HepG2 (cell line): ENCODE results near the gene RASAL3.

Experiments used
- BRCA1 ChIP-seq: sonication (generic); formaldehyde crosslinking; IDR thresholded peaks from 2 replicates; pipeline ENCODE4 v1.4.0; 2020; ENCODE audit warnings: missing genetic modification reagents
- CTCF ChIP-seq: sonication (generic); formaldehyde crosslinking; IDR thresholded peaks from 2 replicates; pipeline ENCODE4 v1.5.0; 2020; ENCODE audit warnings: mild to moderate bottlenecking, missing genetic modification reagents, moderate library complexity
- KAT2B ChIP-seq: fragments of 150-350 bp; IDR thresholded peaks from 2 replicates; pipeline ENCODE4 v1.6.1; 2014; ENCODE audit warnings: low read depth, low read length, borderline replicate concordance
- NFE2L2 ChIP-seq: fragments of 150-350 bp; IDR thresholded peaks from 2 replicates; pipeline ENCODE4 v1.6.1; 2014; ENCODE audit warnings: low read length
- POGK ChIP-seq: sonication (generic); formaldehyde crosslinking; conservative IDR thresholded peaks from 2 replicates; pipeline ENCODE4 v1.8.0; 2022; ENCODE audit warnings: mild to moderate bottlenecking, moderate library complexity, missing genetic modification reagents
- POLR2A ChIP-seq, 2 experiments: IDR thresholded peaks; 2 replicates each; pipeline ENCODE4 v1.6.1; 2011; ENCODE audit warnings: low read depth in 2 of 2, low read length in 2 of 2, mild to moderate bottlenecking in 1 of 2, moderate library complexity in 1 of 2; ENCODE audit not compliant: insufficient read depth in 1 of 2
- POLR2AphosphoS2 ChIP-seq: IDR thresholded peaks from 2 replicates; pipeline ENCODE4 v1.6.1; 2011; ENCODE audit warnings: low read depth, low read length, improper control_type of control experiment
- POLR2AphosphoS5 ChIP-seq: IDR thresholded peaks from 2 replicates; pipeline ENCODE4 v1.6.1; 2012; ENCODE audit warnings: low read depth, low read length
- RBM22 ChIP-seq: fragments of 200-400 bp; formaldehyde crosslinking; optimal IDR thresholded peaks from 2 replicates; pipeline ENCODE3; 2017; ENCODE audit warnings: mild to moderate bottlenecking, low read length, moderate library complexity
- SMAD3 ChIP-seq: sonication (generic); formaldehyde crosslinking; IDR thresholded peaks from 2 replicates; pipeline ENCODE4 v1.4.0; 2020; ENCODE audit warnings: missing genetic modification reagents
- THRA ChIP-seq: sonication (generic); formaldehyde crosslinking; IDR thresholded peaks from 2 replicates; pipeline ENCODE4 v1.4.0; 2020; ENCODE audit warnings: missing genetic modification reagents, borderline replicate concordance
- TRAFD1 ChIP-seq: sonication (generic); formaldehyde crosslinking; IDR thresholded peaks from 2 replicates; pipeline ENCODE4 v1.5.1; 2020; ENCODE audit warnings: missing genetic modification reagents, mild to moderate bottlenecking, borderline replicate concordance
- ZNF503 ChIP-seq: sonication (generic); formaldehyde crosslinking; IDR thresholded peaks from 2 replicates; pipeline ENCODE4 v1.4.0; 2020; ENCODE audit warnings: missing genetic modification reagents

- TF ChIP-seq POLR2A (IDR thresholded peaks at IDR 0.05; ENCODE audit: insufficient read depth in 1 of 2, low read depth in 2 of 2, low read length in 2 of 2), result no peak
- no peak for TF ChIP-seq NFE2L2
- no peak for TF ChIP-seq CTCF (CRISPR knock-in tag)
- TF ChIP-seq KAT2B, result no peak
- no peak for TF ChIP-seq POLR2AphosphoS5
- no peak for TF ChIP-seq RBM22
- TF ChIP-seq POGK (CRISPR knock-in tag), result no peak
- no peak for TF ChIP-seq BRCA1 (CRISPR knock-in tag)
- no peak for TF ChIP-seq ZNF503 (CRISPR knock-in tag)
- no peak for TF ChIP-seq TRAFD1 (CRISPR knock-in tag)
- no peak for TF ChIP-seq SMAD3 (CRISPR knock-in tag)
- TF ChIP-seq THRA, result no peak
- no peak for TF ChIP-seq POLR2AphosphoS2
Observed at GRCh38 chr19:15468675-15469512, 4.5 kb upstream of the RASAL3 start.
